AG09319 (cell line): ENCODE data around the gene CHD3.

Experiments used
- DNase-seq: peaks from one replicate; pipeline ENCODE4 v3.0.0-alpha.2; 2010; ENCODE audit warnings: low read depth; ENCODE audit errors: extremely low read depth
- CTCF ChIP-seq: IDR thresholded peaks from 2 replicates; pipeline ENCODE4 v1.5.1; 2011; ENCODE audit warnings: low read depth, mild to moderate bottlenecking, inconsistent platforms, low read length, moderate library complexity

CHD3 gene

GRCh38 chr17:7888184-7888920 is at the start of gene CHD3:
CHD3 (plus strand) TSS chr17:7888789; CDS start chr17:7889001, 212 bp downstream.
- no peak for TF ChIP-seq CTCF
- DNase-seq: no peak

GRCh38 chr17:7839190-7839875 is 49.3 kb upstream of the CHD3 start:
- no peak for DNase-seq
- TF ChIP-seq CTCF: no peak

GRCh38 chr17:7839876-7840261 is 48.7 kb upstream of the CHD3 start:
- DNase-seq: no peak
- TF ChIP-seq CTCF: no peak

GRCh38 chr17:7840441-7840840 is 48.1 kb upstream of the CHD3 start:
- DNase-seq: no peak
- no peak for TF ChIP-seq CTCF

GRCh38 chr17:7840875-7841274 is 47.7 kb upstream of the CHD3 start:
- DNase-seq: no peak
- TF ChIP-seq CTCF: no peak

- DNase-seq: no peak
- peak; percentile 11 for TF ChIP-seq CTCF
Observed at GRCh38 chr17:7841396-7841914, 47.1 kb upstream of the CHD3 start.

GRCh38 chr17:7841915-7842379 is 46.6 kb upstream of the CHD3 start:
- no peak for DNase-seq
- TF ChIP-seq CTCF: no peak
